ENCODE data around the gene PHACTR1.

PHACTR1 gene

GRCh38 chr6:13079096-13079723, 362.6 kb downstream of the PHACTR1 start:
- no peak for DNase-seq

DNA sequence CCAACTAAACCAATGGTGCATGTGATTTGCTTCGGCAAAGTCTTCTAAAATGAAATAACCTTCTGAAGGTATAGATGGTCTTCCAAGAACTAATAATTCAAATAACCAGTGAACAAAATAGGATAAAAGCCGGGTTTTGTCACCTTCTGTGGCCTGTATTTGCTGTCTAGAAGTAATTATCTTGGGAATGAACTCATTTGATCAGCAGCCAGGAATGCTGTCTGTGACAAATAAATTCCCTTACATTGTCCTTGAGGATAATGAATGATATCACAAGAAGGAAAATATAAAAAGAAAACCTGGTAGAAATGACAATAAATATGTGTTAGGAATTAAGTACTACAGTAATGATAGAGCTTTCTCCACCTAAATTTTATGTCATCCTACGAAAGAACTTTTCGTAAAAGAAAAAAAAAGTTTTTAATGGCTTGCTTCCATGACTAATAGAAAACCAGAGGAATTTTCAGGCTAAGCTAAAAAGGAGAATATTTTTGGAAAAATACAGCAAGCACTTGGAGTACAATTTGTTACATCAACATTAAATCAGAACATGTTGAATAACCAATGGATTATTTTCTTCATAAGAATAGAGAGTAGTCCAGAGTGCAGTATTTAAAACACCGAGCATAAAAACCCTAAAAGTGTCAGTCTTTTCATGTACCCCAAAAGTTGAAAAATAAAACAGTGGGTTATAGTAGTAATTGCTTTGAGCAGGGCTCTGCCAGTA, 364.1 kb downstream of the PHACTR1 start:
- DNase-seq: no peak

DNA sequence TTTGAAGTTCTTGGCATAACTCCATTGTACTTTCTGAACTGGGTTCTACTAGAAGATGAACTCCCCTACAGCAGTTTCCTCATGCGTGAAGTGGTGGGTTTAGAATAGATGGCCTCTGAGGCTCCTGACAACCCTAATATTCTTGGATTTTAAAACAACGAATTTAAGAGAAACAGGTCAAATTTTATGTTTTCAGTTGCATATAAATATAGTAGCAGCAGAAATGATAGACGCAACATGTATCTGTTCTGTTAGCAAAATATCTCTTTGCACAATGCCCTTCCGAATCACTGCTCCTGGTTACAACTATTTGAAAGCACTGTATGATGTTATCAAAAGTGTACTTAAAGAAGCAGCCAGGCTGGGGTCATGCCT, 364.6 kb downstream of the PHACTR1 start:
- DNase-seq: no peak

GRCh38 chr6:13089296-13089994, 372.9 kb downstream of the PHACTR1 start:
- no peak for DNase-seq

DNA sequence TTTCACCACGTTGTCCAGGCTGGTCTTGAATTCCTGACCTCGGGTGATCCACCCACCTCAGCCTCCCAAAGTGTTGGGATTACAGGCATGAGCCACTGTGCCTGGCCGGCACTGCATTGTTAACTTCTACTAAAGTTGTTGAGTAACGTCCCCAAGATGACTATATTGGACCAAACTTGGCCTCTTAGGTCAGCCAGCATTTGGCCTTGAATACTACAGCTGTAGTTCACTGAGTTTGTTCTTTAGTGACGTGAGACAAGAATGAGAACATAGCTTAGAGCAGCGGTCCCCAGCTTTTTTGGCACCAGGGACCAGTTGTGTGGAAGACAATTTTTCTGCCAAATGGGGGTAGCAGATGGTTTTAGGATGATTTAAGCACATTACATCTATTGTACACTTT, 374.6 kb downstream of the PHACTR1 start:
- DNase-seq: no peak

GRCh38 chr6:13094781-13095425, 378.3 kb downstream of the PHACTR1 start:
- no peak for DNase-seq

DNA sequence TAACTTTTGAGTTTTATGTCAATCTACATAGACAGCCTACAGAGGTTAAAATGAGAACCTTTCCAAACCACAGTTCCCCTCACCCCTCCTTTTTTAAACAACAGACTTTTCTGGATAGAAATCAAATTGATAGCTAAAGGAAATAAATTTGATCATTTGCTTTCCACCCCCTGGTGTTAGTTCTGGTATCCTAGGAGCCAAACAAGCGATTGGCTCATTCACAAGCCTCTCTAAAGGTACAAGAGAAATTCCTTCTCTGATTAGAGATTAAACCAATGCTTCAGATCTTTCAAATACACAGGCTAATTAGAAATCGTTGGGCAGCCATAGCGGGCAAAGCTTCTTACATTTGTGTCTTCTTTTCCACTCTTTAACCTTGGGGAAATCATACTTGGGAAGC, 379.5 kb downstream of the PHACTR1 start:
- no peak for DNase-seq

DNA sequence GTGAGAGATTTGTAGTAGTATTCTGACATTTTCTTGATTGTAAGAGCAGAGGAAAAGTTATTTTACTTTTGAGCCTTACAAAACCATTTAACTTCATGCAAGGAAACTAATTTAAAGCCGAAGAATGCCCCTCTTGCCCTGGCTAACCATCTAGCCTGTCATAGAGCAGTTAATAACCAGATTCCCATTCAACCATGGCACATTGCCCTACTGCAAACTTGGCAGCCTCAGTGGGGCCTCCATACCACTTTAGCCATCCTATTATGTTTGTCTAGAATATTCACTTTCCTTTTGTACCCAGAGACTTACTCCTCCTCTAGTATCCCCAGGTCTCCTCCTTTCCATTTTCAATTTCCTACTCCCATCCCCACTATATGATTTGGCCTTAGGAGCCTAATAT, 380.9 kb downstream of the PHACTR1 start:
- DNase-seq: no peak

DNA sequence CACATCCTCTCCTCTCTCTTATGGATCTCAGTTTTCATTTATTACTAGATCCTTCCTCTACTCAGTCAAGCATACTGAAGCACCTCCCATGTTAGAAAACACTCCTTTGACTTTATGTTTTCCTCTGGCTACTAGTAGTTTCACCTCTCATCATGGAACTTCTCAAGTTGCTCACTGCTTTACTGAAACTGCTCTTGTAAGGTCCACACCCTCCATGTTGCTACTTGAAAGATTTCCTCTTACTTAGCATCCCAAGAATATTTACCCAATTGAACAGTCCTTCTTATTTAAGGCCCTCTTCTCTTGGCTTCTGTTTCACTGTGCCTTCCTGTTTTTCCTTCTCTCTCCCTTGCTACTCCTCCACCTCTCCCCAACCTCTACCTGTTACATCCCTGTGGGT, 381.4 kb downstream of the PHACTR1 start:
- no peak for DNase-seq

DNA sequence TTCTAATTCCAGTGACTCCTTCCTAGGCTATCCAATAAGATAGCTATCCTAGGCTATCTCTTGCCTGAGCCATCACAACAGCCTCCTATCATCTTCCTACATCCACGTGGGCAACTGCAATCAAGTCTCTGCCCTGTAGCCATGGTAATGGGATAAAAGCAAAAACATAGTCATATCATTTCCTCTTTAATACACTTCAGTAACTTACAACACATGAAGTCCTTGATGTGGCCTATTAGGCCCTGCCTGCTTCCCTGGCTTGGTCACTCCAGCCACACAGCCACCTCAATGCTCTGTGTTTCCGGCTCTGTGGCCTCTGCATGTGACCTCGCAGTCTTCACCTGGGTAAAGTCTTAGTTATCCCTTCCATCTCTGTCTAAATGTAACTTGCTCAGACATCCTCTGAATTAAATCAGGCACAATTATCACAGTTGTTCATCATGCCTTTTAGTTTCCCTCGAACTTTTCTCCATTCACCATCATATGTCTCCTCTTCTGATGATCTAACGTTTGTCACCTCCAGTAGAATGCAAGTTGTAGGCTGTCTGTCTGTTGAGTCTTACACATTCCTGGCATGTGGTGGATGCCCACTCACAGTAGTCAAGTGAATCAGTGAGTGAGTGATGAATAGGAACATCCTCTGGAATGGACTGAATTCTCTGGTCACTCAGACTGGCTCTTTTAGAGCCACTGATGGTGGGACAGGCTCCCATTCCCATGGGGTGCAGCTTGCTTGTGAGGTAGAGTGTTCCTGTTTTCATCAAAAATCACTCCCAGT, 382.4 kb downstream of the PHACTR1 start:
- DNase-seq: no peak

DNA sequence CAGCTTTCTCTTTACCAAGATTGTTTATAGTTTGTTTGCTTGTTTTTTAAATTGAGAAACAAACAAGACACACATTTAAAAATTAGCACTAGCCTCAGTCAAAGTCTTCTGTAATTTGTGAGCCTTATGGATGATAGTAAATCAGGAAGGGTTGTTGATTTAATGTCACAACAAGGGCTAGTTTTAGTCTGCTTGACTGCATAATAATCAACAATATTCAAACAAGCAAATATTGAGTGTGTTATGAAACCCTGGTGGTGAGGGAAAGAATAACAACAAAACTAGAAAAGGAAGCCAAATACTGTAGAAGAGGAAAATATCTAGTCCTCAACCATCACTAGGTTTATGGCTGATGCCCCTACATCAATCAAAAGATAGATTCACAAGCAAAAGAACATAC, 383.2 kb downstream of the PHACTR1 start:
- DNase-seq: no peak

- DNase-seq: no peak
Observed at GRCh38 chr6:13101409-13101808, 384.8 kb downstream of the PHACTR1 start.

DNA sequence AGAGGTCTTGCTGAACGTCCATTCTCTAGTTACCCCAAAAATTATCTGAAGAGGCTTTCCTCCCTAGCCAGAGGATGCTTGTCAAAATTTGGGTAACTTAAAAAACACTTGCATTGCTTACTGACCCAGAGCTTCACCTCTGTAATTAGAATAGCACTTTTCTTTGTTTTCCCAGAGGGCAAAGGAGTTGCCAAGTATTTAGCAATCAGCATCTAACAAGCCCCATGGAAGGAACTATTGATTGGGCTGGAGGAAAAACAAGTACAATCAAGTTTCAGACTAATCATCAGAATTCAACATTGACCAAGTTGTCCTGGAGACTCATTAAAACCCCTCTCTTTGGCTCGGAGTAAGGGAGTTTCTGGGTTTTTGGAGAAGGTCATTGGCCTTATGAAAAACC, 385.4 kb downstream of the PHACTR1 start:
- no peak for DNase-seq

DNA sequence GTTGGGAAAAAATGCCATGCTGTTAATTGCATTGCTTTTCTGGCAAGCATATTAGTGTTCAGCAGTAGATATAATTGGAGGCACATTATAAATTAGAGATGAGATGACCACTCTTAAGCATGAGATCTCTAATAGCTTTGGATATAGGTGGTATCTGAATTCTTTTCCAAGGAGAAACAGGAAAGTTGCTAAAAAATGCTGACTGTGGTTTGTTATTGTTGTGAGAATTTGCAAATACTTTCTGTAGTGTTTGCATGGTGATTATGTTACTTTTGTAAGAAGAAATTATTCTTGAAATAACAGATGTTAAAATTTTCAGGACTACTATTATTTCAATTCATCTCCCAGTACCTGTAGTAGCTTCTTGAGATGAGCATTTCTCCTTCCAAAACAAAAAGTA, 386.6 kb downstream of the PHACTR1 start:
- no peak for DNase-seq

DNA sequence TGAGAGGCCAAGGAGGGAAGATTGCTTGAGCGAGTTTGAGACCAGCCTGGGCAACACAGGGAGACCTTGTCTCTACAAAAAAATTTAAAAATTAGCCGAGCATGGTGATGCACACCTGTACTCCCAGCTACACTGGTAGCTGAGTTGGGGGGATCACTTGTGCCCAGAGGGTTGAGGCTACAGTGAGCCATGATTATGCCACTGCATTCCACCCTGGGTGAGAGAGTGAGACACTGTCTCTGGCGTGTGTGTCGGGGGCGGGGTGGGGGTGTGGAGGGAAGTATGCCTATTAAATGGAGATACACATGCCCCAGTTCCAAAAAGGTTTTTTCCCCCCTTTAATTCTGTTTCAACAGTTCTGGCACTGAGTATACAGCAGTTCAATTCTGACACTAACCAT, 388.6 kb downstream of the PHACTR1 start:
- no peak for DNase-seq

- no peak for DNase-seq
Observed at GRCh38 chr6:13112921-13113320, 396.4 kb downstream of the PHACTR1 start.

DNA sequence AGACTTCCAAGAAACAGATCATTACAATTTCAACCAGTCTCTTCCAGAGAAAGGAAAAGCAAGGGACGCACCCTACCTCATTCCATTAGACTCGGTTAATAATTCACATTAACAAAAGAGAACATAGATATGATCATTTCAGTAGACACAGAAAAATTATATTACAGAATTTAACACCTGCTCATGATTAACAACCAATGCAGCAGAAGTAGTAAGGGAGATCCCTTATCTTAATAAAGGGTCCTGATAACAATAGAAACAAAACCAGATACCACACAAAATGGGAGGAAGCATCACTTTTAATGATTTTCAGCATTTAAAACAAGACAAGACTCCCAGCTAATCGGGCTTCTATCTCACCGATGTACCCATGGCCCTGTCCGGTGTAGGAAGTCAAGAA, 396.8 kb downstream of the PHACTR1 start:
- no peak for DNase-seq

GRCh38 chr6:13113981-13114593, 397.5 kb downstream of the PHACTR1 start:
- no peak for DNase-seq

DNA sequence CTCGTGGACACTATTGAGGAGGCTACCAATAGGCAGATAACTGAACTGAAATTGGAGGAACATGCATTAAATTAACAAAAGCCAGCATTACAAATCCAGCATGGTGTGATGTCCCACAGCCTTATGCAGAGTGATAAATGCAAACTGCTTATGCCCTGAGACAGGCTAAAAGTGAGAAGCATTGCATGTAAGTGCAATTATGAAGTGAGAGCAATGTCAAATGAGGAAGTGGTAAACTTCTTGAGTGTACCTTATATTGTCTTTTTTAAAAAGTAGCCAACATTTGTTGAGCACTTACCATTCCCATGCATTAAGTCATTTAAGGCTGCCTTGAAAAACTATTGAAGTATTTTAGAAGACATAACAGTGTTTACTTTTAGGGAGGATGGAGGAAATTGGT, 399.6 kb downstream of the PHACTR1 start:
- DNase-seq: no peak

GRCh38 chr6:13117570-13117969, 401.0 kb downstream of the PHACTR1 start:
- no peak for DNase-seq

DNA sequence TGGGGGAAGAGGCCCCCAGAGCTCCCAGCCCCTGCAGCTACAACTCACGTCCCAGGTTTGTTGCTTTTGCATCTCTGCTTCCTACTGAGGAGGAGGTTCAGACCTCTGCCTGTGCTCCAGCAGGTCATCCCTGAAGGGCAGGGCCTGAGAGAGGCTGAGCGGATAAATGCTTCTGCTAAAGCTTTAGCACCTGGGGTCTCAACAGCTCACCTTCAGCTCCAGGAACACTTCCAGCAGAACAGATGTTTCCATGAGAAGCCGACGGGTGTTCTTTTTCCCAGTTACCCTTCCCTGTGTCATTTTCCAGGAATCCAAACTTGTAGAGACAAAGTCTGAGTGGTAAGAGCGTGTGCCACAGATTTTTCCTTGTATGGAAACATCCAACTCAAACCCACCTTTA, 403.0 kb downstream of the PHACTR1 start:
- no peak for DNase-seq
